ENCODE measurements around the gene ZBTB2.
A peak's percentile ranks its signal among the peaks of the same experiment; 100 is the strongest.

Gene ZBTB2

DNA sequence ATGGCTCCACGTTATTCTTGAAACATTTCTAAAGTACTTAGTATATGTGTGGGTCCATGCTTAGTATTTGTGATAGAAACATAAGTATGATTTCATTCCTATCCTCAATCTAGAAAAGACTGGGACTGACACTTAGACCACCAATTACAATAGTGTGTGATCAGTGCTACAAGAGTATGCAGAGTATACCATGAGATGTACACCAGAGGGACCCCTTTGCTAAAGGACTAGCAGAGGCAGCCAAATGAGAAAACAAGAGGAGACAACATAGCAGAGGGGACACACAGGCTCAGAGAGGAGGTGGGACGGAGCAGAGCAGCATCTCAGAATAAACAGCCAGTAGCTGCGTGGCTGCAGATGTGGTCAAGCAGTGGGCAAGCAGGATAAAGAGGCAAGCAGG is 39.5 kb upstream of the ZBTB2 start (continued):
- TF ChIP-seq ZNF70 (CRISPR knock-in tag; IDR thresholded peaks at IDR 0.05), result no peak

DNA sequence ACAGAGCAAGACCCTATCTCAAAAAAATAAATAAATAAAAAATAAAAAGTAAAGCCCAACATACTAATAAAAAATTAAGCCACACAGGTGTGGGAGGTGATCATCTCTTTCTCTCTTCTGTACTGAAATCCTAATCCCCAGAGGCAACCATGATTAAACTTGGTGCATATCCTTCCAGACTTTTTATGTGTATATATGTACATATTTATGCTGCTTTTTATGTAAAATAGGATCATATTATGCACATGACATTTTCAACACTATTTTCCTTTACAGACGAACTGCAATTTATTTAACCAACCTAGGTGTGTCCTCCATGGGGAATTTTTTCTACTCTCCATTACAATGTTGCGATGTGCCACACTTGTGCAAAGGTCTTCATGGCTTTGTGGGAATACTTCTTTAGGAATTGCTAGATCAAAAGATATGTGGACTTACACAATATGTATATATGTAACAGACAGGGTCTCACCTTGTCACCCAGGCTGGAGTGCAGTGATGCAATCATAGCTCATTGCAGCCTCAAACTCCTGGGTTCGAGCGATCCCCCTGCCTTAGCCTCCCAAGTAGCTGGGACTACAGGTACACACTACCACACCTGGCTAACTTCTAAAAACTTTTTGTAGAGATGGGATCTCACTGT is 36.9 kb upstream of the ZBTB2 start:
- no peak for ATAC-seq
- no peak for TF ChIP-seq ZNF8 (CRISPR knock-in tag; IDR thresholded peaks at IDR 0.05)
- TF ChIP-seq GLIS3 (CRISPR knock-in tag; IDR thresholded peaks at IDR 0.05), result no peak
- no peak for TF ChIP-seq ISL1 (CRISPR knock-in tag; IDR thresholded peaks at IDR 0.05)
- no peak for TF ChIP-seq TOX (CRISPR knock-in tag; IDR thresholded peaks at IDR 0.05; ENCODE audit: borderline replicate concordance)
- no peak for TF ChIP-seq OSR1 (CRISPR knock-in tag; IDR thresholded peaks at IDR 0.05)
- no peak for TF ChIP-seq ZFP3 (CRISPR knock-in tag; IDR thresholded peaks at IDR 0.05)
- no peak for TF ChIP-seq ARNTL (CRISPR knock-in tag; IDR thresholded peaks at IDR 0.05; ENCODE audit: borderline replicate concordance, low read depth)
- no peak for TF ChIP-seq ESRRG (CRISPR knock-in tag; IDR thresholded peaks at IDR 0.05)
- TF ChIP-seq ZC3H10 (CRISPR knock-in tag; IDR thresholded peaks at IDR 0.05), result no peak
- TF ChIP-seq ZFP30 (CRISPR knock-in tag; IDR thresholded peaks at IDR 0.05), result no peak
- TF ChIP-seq, protein P1, sequence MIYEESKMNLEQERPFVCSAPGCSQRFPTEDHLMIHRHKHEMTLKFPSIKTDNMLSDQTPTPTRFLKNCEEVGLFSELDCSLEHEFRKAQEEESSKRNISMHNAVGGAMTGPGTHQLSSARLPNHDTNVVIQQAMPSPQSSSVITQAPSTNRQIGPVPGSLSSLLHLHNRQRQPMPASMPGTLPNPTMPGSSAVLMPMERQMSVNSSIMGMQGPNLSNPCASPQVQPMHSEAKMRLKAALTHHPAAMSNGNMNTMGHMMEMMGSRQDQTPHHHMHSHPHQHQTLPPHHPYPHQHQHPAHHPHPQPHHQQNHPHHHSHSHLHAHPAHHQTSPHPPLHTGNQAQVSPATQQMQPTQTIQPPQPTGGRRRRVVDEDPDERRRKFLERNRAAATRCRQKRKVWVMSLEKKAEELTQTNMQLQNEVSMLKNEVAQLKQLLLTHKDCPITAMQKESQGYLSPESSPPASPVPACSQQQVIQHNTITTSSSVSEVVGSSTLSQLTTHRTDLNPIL (CRISPR knock-in tag; IDR thresholded peaks at IDR 0.05; ENCODE audit: low read depth), result no peak
- no peak for TF ChIP-seq ZNF70 (CRISPR knock-in tag; IDR thresholded peaks at IDR 0.05)
- no peak for TF ChIP-seq BACH2 (CRISPR knock-in tag; IDR thresholded peaks at IDR 0.05; ENCODE audit: borderline replicate concordance)
- TF ChIP-seq ZNF565 (CRISPR knock-in tag; conservative IDR thresholded peaks at IDR 0.05; ENCODE audit: low read depth), result no peak
- TF ChIP-seq, protein P2, sequence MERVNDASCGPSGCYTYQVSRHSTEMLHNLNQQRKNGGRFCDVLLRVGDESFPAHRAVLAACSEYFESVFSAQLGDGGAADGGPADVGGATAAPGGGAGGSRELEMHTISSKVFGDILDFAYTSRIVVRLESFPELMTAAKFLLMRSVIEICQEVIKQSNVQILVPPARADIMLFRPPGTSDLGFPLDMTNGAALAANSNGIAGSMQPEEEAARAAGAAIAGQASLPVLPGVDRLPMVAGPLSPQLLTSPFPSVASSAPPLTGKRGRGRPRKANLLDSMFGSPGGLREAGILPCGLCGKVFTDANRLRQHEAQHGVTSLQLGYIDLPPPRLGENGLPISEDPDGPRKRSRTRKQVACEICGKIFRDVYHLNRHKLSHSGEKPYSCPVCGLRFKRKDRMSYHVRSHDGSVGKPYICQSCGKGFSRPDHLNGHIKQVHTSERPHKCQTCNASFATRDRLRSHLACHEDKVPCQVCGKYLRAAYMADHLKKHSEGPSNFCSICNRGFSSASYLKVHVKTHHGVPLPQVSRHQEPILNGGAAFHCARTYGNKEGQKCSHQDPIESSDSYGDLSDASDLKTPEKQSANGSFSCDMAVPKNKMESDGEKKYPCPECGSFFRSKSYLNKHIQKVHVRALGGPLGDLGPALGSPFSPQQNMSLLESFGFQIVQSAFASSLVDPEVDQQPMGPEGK (CRISPR knock-in tag; IDR thresholded peaks at IDR 0.05; ENCODE audit: borderline replicate concordance), result no peak

DNA sequence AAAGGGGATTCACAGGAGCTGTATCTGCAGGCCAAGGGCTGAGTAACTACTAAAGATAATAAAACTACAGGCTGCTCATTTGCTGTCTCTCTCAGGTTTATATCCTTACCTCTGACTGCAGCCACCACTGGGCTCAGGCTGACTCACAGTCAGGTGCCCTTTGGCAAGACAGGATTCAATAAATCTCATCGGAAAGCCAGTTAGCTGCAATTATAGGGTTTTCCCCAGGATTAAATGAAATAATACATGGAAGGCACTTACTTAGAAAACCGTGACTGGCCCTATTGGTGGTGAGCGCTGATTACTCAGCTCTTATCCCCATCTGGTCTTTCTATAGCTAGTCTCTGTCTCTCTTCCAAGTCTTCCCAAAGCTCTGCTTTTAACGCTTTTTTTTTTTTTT is 34.2 kb upstream of the ZBTB2 start:
- no peak; the same call in 2 of the 3 replicates for ATAC-seq

DNA sequence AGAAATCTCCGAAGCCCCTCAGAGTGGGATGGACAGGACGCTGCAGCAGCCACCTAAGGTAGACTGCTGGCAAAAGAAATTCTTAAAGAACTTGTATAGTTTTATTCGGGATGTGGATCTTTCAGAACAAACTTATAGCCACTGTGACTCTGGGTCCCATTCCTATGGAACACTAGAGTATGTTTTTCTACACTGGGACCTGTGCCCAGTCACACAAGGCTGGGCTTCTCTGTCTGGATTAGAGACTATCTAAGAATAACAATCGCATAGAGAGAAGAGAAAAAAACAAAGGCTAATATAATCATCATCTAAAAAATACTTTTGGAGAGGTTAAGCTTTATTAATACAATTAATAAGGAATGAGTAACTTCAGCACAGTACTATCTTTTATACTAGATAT is 31.6 kb upstream of the ZBTB2 start:
- no peak for ATAC-seq

More for the DNA sequence above, 34.2 kb upstream of the ZBTB2 start:
- TF ChIP-seq ZNF8 (CRISPR knock-in tag; IDR thresholded peaks at IDR 0.05) (no peak), ISL1 (CRISPR knock-in tag; IDR thresholded peaks at IDR 0.05) (peak; percentile 24; the same call in 1 of the 2 replicates)

DNA sequence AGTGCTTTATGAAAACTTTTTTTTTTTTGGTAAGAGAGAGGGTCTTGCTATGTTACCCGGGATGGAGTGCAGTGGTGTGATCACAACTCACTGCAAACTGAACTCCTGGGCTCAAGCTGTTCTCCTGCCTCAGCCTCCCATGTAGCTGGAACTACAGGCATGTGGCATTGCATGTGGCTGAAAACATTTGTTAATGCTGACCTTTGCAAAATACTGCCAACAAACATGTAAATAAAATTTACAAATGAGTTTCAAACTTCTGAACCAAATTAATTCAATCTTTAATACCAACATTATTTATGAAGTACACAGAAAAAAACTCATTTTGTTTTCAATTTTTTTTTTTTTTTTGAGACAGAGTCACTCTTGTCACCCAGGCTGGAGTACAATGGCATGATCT is 26.1 kb upstream of the ZBTB2 start:
- ATAC-seq, result no peak
- no peak for TF ChIP-seq ISL1 (CRISPR knock-in tag; IDR thresholded peaks at IDR 0.05)
- TF ChIP-seq, protein P3, sequence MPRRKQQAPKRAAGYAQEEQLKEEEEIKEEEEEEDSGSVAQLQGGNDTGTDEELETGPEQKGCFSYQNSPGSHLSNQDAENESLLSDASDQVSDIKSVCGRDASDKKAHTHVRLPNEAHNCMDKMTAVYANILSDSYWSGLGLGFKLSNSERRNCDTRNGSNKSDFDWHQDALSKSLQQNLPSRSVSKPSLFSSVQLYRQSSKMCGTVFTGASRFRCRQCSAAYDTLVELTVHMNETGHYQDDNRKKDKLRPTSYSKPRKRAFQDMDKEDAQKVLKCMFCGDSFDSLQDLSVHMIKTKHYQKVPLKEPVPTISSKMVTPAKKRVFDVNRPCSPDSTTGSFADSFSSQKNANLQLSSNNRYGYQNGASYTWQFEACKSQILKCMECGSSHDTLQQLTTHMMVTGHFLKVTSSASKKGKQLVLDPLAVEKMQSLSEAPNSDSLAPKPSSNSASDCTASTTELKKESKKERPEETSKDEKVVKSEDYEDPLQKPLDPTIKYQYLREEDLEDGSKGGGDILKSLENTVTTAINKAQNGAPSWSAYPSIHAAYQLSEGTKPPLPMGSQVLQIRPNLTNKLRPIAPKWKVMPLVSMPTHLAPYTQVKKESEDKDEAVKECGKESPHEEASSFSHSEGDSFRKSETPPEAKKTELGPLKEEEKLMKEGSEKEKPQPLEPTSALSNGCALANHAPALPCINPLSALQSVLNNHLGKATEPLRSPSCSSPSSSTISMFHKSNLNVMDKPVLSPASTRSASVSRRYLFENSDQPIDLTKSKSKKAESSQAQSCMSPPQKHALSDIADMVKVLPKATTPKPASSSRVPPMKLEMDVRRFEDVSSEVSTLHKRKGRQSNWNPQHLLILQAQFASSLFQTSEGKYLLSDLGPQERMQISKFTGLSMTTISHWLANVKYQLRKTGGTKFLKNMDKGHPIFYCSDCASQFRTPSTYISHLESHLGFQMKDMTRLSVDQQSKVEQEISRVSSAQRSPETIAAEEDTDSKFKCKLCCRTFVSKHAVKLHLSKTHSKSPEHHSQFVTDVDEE (CRISPR knock-in tag; IDR thresholded peaks at IDR 0.05), result no peak
- no peak for TF ChIP-seq RARB (CRISPR knock-in tag; IDR thresholded peaks at IDR 0.05)
- no peak for TF ChIP-seq ZNF70 (CRISPR knock-in tag; IDR thresholded peaks at IDR 0.05)
- no peak for TF ChIP-seq ZNF8 (CRISPR knock-in tag; IDR thresholded peaks at IDR 0.05)
- TF ChIP-seq PPARA (CRISPR knock-in tag; IDR thresholded peaks at IDR 0.05; ENCODE audit: borderline replicate concordance), result no peak
- TF ChIP-seq GLIS3 (CRISPR knock-in tag; IDR thresholded peaks at IDR 0.05), result no peak
- no peak for TF ChIP-seq ZC3H10 (CRISPR knock-in tag; IDR thresholded peaks at IDR 0.05)
- TF ChIP-seq, protein P4, sequence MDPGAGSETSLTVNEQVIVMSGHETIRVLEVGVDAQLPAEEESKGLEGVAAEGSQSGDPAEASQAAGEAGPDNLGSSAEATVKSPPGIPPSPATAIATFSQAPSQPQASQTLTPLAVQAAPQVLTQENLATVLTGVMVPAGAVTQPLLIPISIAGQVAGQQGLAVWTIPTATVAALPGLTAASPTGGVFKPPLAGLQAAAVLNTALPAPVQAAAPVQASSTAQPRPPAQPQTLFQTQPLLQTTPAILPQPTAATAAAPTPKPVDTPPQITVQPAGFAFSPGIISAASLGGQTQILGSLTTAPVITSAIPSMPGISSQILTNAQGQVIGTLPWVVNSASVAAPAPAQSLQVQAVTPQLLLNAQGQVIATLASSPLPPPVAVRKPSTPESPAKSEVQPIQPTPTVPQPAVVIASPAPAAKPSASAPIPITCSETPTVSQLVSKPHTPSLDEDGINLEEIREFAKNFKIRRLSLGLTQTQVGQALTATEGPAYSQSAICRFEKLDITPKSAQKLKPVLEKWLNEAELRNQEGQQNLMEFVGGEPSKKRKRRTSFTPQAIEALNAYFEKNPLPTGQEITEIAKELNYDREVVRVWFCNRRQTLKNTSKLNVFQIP (CRISPR knock-in tag; IDR thresholded peaks at IDR 0.05; ENCODE audit: borderline replicate concordance, low read depth), result no peak
- TF ChIP-seq, protein P5, sequence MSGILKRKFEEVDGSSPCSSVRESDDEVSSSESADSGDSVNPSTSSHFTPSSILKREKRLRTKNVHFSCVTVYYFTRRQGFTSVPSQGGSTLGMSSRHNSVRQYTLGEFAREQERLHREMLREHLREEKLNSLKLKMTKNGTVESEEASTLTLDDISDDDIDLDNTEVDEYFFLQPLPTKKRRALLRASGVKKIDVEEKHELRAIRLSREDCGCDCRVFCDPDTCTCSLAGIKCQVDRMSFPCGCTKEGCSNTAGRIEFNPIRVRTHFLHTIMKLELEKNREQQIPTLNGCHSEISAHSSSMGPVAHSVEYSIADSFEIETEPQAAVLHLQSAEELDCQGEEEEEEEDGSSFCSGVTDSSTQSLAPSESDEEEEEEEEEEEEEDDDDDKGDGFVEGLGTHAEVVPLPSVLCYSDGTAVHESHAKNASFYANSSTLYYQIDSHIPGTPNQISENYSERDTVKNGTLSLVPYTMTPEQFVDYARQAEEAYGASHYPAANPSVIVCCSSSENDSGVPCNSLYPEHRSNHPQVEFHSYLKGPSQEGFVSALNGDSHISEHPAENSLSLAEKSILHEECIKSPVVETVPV (CRISPR knock-in tag; IDR thresholded peaks at IDR 0.05), result no peak
- TF ChIP-seq CSDC2 (CRISPR knock-in tag; IDR thresholded peaks at IDR 0.05), result no peak

More for the DNA sequence above, 31.6 kb upstream of the ZBTB2 start:
- TF ChIP-seq ZC3H10 (CRISPR knock-in tag; IDR thresholded peaks at IDR 0.05) (no peak), BACH2 (CRISPR knock-in tag; IDR thresholded peaks at IDR 0.05; ENCODE audit: borderline replicate concordance) (no peak), CSDC2 (CRISPR knock-in tag; IDR thresholded peaks at IDR 0.05) (no peak), ZNF70 (CRISPR knock-in tag; IDR thresholded peaks at IDR 0.05) (no peak), OSR1 (CRISPR knock-in tag; IDR thresholded peaks at IDR 0.05) (no peak), PPARA (CRISPR knock-in tag; IDR thresholded peaks at IDR 0.05; ENCODE audit: borderline replicate concordance) (no peak), SNAI2 (CRISPR knock-in tag; IDR thresholded peaks at IDR 0.05) (no peak), ESRRG (CRISPR knock-in tag; IDR thresholded peaks at IDR 0.05) (no peak)
- TF ChIP-seq, protein P5 (CRISPR knock-in tag; IDR thresholded peaks at IDR 0.05), result no peak

Measured in SK-N-SH treated with all-trans-retinoic acid at 6 μM for 48 hours (cell line).